NCI-H2227 treated with DMSO at 0.1 percent for 48 hours (cell line): Measurements from ENCODE around the gene NTF3.

ENCODE experiments used
- DNase-seq: peaks from one replicate; lab custom pipeline; 2025; lab: John Stamatoyannopoulos, UW

NTF3 gene

DNA sequence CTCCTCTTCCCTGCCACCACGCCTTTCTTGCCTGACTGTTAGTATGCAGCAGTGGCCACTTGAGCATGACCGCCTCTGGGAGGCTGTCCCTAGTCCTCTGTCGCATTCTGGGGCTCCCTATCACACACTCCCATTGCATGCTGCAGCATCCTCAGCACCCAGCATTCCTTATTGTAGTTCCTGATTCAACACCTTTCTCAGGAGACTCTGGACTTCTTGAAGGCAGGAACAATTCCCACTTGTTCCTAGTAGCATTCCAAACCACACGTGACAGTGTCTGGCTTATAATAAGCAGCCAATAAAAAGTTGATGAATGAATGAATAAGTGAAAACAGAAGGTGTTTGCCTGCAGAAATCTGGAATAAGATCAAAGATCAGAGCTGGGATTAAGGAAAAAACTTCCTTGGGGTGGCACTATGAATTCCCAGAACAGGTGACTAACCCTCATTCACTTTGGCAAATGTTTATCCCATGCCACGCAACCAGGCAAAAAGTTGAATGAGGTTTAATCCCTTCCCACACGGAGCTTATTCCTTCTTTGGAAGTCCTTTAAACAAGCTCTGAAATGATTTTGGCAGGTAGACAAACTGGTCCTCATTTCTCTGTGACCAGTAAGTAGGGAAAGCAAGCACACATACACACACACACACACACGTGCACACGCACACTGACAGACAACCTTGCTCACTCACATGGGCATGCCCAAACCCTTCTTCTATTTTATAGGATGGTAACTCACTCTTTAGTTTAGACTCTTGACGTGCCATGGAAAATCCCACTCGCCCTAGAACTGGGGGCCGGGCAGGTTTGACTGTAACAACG is 26.5 kb downstream of the NTF3 start:
- no peak for DNase-seq

DNA sequence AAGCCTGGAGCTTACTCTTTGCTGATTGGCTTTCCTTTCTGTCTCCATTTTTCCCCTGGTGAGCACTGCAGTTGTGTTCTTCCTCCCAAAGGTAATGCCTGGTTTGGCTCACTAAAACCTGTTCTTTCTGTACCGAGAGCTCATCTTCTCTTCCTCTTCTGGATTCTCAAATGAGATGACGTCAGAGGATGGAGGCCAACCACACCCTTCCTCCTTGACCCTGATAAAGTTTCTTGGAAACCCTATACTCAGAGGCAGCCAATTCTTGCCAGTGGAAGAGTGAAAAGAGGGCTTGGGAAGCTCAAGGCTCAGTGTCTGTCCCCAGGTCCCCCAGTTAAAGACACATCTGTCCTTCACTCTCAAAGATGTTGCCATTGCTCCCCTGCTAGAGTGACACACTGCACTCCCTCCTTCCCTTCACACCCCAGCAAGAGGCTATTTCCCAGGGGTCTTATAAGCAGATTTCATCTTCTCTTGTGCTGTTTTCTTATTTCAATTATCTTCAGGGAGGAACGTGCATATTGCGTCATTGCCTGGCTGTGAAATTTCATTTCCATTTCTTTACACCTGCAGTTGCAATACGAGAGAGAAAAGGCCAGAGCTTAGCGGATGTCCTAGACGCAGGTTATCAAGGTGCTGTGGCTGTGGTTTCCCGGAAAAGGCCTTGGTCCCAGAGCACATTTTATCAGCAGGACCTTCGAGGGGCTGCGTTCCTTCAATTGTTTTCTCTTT is 27.3 kb downstream of the NTF3 start:
- DNase-seq, result no peak

DNA sequence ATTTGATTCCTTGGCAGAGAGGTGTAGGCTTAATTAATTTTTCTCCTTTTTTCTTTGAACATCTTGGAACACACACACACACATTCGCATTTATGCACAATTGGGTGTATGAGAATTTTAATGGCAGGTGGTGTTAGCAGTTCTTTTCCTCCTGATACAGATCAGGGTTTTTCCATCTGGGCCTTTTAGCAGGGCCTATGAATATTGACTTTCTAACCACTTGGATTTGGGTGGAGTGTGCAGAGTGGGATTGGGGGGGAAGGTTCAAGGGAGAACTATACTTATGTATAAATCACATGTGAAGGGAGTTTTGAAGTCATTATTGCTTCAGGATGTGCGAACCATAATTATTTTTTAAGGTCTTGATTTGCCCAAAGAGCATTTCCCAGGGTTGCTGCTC is 28.9 kb downstream of the NTF3 start:
- no peak for DNase-seq

DNA sequence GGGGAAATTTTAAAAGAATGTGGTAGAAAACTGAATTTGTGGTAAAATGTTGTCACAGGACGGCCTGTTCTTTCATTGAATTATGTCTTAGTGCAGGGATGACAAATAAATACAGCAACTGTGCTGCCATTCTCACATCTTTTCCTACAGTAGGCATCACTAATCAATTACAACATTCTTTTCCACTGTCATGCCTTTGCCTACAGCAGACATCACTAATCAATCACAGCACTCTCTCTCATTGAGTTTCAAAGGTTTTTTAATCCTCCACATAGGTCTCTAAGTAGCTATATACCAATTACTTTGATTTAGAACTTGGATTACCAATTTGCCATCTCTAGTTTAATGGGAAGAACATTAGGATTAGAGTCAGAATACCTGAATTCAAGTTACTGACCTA is 30.1 kb downstream of the NTF3 start:
- DNase-seq, result no peak

DNA sequence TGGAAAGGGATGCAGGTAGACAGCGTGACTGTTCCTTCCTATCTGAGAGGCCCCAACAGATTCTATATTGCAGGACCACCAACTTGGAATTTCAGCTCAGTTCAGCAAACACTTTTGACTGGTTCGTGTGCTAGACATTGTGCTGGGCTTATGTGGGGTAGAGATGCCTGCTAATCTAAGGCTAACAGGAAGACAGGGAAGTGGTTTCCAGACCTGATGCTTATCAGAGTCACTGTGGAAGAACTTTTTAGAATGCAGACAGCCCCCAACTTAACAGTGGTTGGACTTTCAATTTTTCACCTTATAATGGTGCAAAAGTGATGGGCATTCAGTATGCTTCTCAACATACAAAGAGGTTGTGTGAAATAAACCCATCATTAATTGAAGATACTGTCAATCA is 32.2 kb downstream of the NTF3 start:
- no peak for DNase-seq

DNA sequence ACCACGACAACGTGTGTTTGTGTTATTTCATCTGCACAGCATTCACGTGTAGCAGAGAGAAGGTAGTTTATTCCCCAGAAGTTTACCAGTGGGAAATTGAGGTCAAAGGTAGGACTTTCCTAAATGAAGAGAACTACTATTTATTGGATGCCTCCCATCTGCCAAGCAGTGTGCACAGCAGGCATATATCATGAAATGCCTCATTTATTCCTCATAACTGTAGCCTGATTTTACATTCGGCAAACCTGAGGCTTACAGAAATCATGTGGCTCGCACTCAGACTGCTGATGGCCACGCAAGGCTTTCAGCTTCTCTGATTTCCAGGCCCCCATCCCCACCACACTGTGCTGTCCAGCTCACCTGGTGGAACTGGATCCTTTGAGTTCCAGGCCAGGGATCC is 33.5 kb downstream of the NTF3 start:
- no peak for DNase-seq

DNA sequence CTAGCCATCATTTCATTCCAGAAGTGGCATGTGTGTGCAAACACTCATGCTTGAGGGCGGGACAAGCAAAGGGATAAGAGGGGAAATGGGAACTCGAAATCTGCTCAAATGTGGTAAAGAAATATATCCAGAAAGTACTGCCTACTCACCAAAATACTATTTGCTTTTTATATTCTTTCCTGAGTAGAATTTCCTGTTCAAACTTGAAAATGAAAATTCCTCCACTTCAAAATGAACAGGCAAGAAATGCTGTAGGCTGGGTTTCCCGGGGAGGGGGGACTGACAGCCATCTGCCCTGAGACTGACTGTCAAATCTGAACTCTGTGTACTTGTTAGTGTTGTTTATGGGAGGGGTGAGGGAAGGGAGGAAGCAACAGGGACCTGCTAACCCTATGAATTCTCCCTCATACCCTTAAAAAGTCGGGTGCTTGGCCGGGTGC is 34.6 kb downstream of the NTF3 start:
- DNase-seq, result no peak

DNA sequence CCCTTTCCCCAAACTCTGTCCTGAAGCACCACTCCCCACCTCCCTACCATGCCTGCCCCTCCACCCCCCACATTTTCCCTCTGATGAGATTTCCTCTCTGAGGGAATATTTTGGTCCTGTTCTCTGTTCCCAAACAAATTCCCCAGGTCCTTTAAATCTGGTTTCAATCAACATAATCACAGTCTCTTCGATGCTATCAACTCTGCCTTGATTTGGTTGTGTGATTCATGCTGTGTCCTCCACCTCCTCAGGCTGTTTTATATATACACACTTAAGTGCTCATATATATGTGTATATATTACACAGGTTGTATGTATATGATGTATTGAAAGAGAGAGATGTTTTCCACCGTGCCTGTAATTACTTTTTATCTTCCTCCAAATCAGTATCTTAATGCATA is 36.0 kb downstream of the NTF3 start:
- DNase-seq, result no peak

DNA sequence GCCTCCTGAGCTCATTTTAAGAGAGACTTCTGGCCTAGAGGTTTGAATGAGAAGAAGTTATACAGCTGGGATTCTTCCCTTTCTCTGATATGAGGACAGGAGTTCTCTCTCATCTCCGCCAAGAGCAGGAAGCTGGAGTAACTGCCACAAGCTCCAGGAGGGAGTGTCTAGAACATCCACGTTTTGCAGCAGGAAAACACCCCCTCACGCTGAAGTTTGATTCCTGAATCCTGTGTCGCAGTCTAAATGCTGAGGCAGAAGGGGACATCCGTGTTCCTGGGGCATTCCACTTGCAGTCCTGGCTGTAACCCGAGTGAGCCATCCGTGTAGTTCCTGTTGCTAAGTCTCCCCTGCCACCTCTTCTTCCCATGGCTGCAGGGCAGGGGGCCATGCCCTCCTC is 38.3 kb downstream of the NTF3 start:
- no peak for DNase-seq

DNA sequence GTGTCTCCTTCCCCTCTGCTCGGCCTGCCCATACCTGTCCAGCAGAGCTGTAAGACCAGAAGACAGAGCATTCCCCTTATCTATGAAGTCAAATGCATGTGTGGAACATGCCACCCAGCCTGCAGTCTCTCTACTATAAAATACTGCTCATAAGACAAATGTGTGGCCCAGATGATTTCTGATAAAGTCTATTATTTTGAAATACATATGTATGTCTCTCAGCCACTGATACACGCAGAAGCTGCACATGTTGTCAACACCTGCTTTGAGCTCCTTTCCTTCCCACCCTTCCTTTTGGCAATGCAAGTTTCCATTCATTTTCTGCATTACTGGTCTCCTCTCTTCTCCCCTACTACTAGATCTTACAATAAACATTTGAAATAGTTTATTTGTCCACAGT is 38.8 kb downstream of the NTF3 start:
- no peak for DNase-seq

DNA sequence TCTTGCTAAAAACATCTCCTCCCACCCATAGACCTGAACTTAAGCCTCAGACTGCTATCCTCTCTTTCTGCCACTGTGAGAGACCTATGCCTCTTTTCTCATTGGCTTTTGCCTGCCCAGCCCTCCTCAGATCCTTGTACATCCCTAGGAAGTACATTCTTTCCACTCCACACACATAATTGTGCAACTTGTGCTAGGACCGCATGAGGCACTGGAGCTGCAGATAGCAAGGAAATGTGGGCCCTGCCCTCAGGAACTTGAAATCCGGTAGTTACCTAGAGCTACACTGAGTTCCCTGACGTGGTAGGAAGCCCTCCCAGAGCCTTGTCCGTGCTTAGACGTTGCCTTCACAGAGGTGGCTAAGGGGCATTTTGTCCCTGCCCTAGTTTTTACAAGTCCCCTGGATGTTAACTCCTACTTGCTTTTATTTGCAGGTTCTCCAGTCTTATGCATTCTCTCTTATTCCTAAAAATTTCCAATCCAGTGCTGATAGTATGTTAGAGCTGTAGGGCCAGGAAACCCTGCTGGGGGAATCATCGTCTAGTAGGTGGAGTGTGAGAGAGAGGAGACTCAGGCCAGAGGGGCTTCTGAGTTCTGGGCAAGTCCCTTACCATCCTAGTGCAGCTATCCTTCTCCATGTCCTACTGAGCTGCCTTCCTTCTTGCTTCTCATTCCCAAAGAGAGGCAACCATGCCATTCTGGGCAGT is 41.3 kb downstream of the NTF3 start:
- DNase-seq, result no peak

DNA sequence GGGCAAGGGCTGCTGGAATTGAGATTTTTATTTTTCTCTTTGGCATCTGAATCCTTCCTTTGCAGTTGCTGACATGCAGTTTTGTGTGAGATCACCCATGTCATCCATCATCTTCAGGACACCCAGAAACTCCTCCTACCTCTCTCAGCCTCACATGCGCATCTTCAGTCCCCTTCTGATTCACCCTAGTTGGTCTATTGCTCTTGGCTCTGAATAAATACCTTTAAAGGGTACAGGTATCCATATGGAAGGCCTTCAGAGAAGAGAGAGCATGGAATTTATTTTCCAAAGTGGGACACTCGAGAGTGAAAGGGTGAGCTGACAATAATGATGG is 41.8 kb downstream of the NTF3 start:
- no peak for DNase-seq

DNA sequence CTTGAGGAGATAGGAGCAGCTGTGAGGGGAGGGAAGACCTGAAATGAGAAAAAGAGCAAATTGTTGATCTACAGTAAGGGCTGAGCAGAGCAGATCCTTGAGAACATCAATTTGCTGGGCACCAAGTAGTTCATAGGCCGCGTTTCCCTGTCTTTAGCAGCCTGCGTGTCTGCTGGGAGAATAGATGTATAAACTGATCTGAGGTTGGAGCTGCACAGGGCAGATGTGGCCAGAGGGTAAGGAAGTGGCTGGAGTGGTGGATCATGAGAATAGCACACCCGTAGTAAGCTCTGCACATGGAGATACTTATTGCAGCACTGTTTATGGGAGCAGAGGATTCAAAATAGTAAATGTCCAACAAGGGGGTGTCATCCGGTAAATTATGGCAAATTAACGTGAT is 44.4 kb downstream of the NTF3 start:
- no peak for DNase-seq

DNA sequence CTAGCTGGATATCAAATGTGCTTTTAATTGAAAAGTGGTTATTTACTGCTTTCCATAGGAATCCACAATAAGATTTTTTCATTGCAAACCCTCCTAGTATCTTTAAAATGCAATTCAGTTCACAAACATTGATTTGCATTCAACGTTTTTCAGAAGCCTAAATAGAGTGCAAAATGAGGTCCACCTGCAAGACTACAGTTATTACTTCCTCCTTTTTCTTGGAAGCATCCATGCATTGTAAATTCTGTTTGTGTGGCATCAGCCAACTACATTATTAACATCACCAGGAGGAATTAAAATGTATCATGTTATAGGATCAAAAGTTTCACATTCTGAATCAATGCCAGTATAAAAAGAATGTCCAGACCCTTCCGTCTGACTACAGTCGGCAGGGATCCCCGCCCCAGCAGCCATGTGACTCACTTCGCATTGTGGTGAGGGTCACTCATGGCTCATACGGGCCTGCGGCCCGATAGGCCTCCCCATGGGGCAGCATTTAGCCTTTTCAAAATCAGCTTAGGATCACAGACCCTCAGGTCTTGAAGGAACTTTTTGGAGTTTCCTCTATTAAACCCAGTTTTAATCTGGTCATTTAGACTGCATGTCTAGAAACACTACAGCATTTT is 46.3 kb downstream of the NTF3 start:
- no peak for DNase-seq

DNA sequence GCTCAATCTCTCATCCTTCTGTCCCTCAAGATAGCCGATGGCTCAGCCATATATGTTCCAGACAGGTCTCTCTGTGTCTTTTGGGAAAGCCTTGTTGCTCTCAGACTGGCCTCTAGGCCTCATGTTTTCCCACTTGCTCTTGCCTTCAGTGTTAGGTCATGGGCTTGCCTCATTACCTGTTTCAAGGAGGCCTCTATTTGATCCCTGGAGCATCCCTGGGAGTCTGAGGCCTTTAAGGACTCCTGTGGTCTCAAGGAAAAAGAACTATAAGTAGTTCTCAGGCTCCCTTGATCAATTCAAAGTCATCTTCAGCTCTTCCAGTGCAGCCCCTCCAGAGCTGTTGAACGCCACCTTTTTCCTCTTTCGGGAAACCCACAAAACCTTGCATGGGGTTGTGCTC is 47.9 kb downstream of the NTF3 start:
- DNase-seq, result no peak

DNA sequence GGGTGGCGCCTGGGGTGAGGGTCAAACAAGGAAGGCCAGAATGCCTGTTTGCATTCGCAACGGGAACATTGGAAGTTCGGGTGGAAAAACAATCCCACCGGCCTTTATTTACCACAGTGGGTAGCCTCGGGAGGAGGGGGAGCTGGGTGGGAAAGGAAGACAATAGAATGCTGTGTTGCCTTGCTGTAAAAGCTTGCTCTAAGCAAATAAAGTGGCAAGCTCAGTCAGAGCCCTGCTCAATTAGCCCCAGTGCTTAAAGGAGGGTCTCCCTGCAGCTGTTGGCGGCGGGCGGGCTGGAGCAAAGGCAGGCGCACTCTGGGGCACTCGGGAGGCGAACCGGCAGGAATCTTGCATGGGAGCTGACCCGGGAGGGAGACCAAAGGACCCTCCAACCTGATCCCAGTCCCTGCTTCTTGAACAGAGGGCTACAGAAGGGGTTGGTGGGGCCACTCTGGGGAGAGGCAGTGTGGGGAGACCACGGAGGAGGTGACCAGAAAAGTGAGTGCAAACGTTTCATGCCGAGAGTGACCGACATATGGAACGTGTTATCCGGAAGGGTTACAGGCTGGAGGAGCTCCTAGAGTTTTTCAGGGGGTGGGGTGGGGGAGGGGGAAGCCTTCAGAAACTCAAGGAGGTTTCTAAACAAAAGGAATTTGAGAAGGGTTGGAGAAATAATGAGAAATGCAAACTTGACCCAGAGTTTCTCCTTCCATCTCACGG is 48.5 kb downstream of the NTF3 start:
- DNase-seq, result peak; percentile 0

DNA sequence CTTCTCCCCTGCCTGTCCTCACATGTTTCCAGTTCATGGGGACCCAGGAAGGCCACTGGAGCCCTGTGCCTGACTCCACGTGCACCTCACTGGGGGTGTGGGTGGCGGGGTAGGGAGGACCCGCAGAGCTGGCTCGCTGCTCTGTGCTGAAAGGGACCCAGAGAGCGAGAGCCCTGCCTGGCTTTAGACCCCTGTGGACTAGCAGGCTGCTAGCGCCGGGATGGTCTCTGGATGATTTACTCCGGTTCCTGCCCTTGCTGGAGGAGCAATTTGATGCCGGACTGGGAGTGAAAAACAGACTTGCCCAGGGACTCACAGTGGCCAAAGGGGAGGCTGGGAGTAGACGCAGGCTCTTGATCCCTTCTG is 49.0 kb downstream of the NTF3 start:
- DNase-seq, result peak; percentile 1

DNA sequence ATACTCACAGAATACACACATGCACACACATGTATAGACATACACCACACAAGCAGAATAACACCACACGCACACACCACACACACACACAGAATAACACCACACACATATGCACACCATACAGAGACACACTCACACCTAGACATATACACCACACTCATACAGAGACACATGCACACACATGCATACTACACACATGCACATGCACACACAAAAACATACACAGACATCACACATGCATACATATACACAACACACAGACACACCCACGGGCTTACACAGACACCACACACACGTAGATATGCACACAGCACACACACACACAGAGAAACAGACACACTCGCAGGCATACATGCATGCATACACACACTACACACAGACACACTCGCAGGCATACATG is 49.7 kb downstream of the NTF3 start:
- DNase-seq, result no peak

DNA sequence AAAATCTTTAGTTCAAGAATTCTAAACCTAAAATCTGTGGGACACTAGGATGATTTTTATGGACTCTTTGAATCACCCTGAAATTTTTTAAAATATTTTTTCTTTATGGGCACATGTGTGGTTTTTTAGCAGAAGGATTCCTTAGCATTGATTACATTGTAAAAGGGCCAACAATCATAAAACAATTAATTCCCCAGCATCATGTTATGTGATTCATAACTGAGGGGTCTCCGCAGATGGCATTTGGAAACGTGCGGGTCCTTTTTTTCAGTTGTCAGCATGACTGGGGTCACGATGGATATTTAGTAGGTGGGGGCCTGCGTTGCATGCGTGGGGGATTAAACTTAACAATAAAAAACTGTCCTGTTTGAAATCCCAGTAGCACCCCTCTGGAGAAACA is 52.5 kb downstream of the NTF3 start:
- DNase-seq, result no peak

DNA sequence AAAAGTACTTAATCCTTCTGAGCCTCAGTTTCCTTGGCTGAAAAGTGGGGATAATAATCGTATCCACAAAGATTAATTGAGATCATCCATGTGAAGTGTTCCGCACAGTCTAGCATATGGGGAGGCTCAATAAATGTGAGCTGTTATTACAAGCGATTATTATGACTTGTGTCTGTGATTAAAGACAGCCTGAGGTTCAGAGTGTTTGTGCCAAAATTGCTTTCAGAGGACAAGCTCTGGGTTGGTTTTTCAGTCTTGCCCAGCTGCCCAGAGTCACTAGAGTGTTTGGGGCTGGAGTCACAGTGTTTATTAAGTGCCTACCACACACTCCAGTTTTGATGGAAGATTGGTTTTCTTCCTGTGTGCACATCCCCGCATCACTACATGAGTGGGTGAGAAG is 53.5 kb downstream of the NTF3 start:
- no peak for DNase-seq

DNA sequence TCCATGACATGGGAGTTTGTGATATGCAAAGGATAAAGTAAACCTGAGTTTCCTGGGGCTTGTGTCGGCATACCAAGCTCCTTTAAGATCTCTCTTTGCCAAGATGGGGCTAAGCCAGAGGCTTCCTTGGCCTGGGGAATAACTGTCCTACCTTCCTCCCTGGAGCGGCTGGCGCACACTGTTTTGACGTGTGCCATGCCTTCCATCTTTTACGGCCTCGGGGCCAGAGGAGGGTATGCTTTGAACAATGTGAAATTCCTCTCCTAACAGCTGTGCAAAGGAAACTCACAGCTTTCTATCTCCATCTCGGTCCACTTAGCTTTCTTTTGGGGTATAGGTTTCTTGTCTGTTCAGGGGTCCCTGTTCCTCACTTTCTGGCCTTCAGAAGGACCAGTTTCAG is 55.2 kb downstream of the NTF3 start:
- DNase-seq, result no peak

DNA sequence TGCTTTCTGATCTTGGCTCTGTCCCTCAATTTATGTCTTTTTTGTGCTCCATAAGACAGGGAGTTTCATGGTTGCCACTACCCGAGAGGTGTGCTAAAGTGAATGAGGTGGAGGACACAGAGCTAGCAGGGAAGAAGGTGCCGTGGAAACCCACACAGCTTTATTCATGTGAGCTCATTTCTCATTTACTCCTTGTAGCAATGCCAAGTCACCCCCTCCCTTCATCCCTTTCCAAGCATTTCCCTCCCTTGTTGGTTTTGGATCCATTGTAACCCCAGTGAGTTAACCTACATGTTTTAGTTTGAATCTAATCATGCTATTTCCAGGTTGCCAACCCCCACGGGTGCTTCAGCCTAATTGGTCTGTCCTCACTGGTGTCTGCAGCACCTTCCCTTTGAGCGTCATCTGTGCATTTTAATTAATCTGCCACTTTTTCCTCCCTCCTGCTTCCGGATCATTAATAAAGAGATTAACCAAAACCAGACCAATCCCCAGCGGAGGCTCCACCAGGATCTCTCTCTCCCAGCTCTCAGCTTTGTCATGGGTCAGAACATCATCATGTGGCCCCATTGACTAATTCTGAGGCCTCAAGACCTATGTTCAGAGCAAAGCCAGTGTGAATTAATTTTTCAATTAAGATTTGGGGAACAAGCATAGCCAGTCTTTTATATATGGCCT is 56.2 kb downstream of the NTF3 start:
- no peak for DNase-seq
